Mesenchymal stem cell (in vitro differentiated cells and primary cell): Measurements from ENCODE around the gene LRP1B.

Experiments used
- DNase-seq: peaks from one replicate; pipeline ENCODE4 v3.0.0-alpha.2; 2013
- H2AFZ ChIP-seq: one replicate; pipeline ENCODE4 v1.6.1; 2013; ENCODE audit warnings: low read depth, mild to moderate bottlenecking, control low read depth, inconsistent platforms, low read length, moderate library complexity
- H2AK5ac ChIP-seq: 2 replicates; pipeline ENCODE4 v1.6.1; 2013; ENCODE audit warnings: low read length, moderate library complexity, mild to moderate bottlenecking, inconsistent platforms; ENCODE audit not compliant: severe bottlenecking
- H2BK120ac ChIP-seq: one replicate; pipeline ENCODE4 v1.6.1; 2013; ENCODE audit warnings: low read depth, mild to moderate bottlenecking, inconsistent platforms, low read length, moderate library complexity
- H2BK12ac ChIP-seq, 2 experiments: one replicate each; pipeline ENCODE4 v1.6.1; 2013; ENCODE audit warnings: inconsistent platforms in 2 of 2, low read length in 2 of 2, mild to moderate bottlenecking in 2 of 2, moderate library complexity in 2 of 2, control low read depth in 1 of 2
- H2BK15ac ChIP-seq: one replicate; pipeline ENCODE4 v1.6.1; 2013; ENCODE audit warnings: mild to moderate bottlenecking, low read depth, inconsistent platforms; ENCODE audit not compliant: poor library complexity, severe bottlenecking
- H2BK5ac ChIP-seq: 2 replicates; pipeline ENCODE4 v1.6.1; 2013; ENCODE audit warnings: low read depth, mild to moderate bottlenecking, low read length, control low read depth, inconsistent platforms; ENCODE audit not compliant: poor library complexity, severe bottlenecking
- H3K14ac ChIP-seq, 2 experiments: one replicate each; pipeline ENCODE4 v1.6.1; 2013; ENCODE audit warnings: inconsistent platforms in 2 of 2, low read length in 2 of 2, control low read depth in 1 of 2, mild to moderate bottlenecking in 1 of 2, moderate library complexity in 1 of 2
- H3K18ac ChIP-seq, 2 experiments: one replicate each; pipeline ENCODE4 v1.6.1; 2013; ENCODE audit warnings: inconsistent platforms in 2 of 2, low read length in 2 of 2, control low read depth in 1 of 2, low read depth in 1 of 2, mild to moderate bottlenecking in 1 of 2
- H3K23ac ChIP-seq, 2 experiments: one replicate each; pipeline ENCODE4 v1.6.1; 2013; ENCODE audit warnings: inconsistent platforms in 2 of 2, low read length in 2 of 2, mild to moderate bottlenecking in 2 of 2, moderate library complexity in 2 of 2, control low read depth in 1 of 2
- H3K27ac ChIP-seq: 2 replicates; pipeline ENCODE4 v1.5.1; 2013; ENCODE audit warnings: mild to moderate bottlenecking, moderate library complexity, low read length, control low read depth, inconsistent platforms; ENCODE audit not compliant: poor library complexity, severe bottlenecking
- H3K27me3 ChIP-seq, 2 experiments: 2 replicates each; pipeline versions ENCODE4 v1.6.1 to v1.7.0; 2013; ENCODE audit warnings: low read length in 2 of 2, mild to moderate bottlenecking in 2 of 2, moderate library complexity in 2 of 2, control low read depth in 1 of 2, inconsistent platforms in 1 of 2; ENCODE audit not compliant: control insufficient read depth in 1 of 2, insufficient read depth in 1 of 2
- H3K36me3 ChIP-seq, 2 experiments: 2 replicates each; pipeline versions ENCODE4 v1.6.1 to v1.7.0; 2013; ENCODE audit warnings: low read length in 2 of 2, control low read depth in 1 of 2, inconsistent platforms in 1 of 2, low read depth in 1 of 2, mild to moderate bottlenecking in 1 of 2; ENCODE audit not compliant: insufficient read depth in 2 of 2, control insufficient read depth in 1 of 2
- H3K4ac ChIP-seq, 2 experiments: one replicate each; pipeline ENCODE4 v1.6.1; 2013; ENCODE audit warnings: inconsistent platforms in 2 of 2, low read length in 2 of 2, mild to moderate bottlenecking in 2 of 2, moderate library complexity in 2 of 2, control low read depth in 1 of 2, low read depth in 1 of 2
- H3K4me1 ChIP-seq: 2 replicates; pipeline ENCODE4 v1.6.1; 2013; ENCODE audit warnings: low read depth, low read length, control low read depth; ENCODE audit not compliant: control insufficient read depth, insufficient read depth
- H3K4me2 ChIP-seq: 2 replicates; pipeline ENCODE4 v1.6.1; 2013; ENCODE audit warnings: low read length, mild to moderate bottlenecking, inconsistent platforms; ENCODE audit not compliant: poor library complexity, severe bottlenecking
- H3K4me3 ChIP-seq, 2 experiments: 2 replicates each; pipeline versions ENCODE4 v1.5.1 to v1.7.0; 2013; ENCODE audit warnings: low read length in 2 of 2, mild to moderate bottlenecking in 2 of 2, control low read depth in 1 of 2, low read depth in 1 of 2; ENCODE audit not compliant: insufficient read depth in 1 of 2
- H3K79me1 ChIP-seq: replicated peaks from 2 replicates; pipeline ENCODE4 v1.6.1; 2013; ENCODE audit warnings: mild to moderate bottlenecking, control low read depth, low read length, inconsistent platforms; ENCODE audit not compliant: poor library complexity, severe bottlenecking
- H3K9ac ChIP-seq: 2 replicates; pipeline ENCODE4 v1.7.0; 2013; ENCODE audit warnings: mild to moderate bottlenecking, low read length, moderate library complexity
- H3K9me3 ChIP-seq: 2 replicates; pipeline ENCODE4 v1.7.0; 2013; ENCODE audit warnings: mild to moderate bottlenecking, low read length; ENCODE audit not compliant: control insufficient read depth
- H4K8ac ChIP-seq: one replicate; pipeline ENCODE4 v1.6.1; 2013; ENCODE audit warnings: inconsistent platforms, mild to moderate bottlenecking, low read length, moderate library complexity
- H4K91ac ChIP-seq: one replicate; pipeline ENCODE4 v1.6.1; 2013; ENCODE audit warnings: mild to moderate bottlenecking, low read length, inconsistent platforms
- WGBS: methylation state at CpG from one replicate; pipeline ENCODE4 v1.1.7; 2013; ENCODE audit warnings: mixed read lengths; 5-methylcytosine and 5-hydroxymethylcytosine counted together

Gene LRP1B

DNA sequence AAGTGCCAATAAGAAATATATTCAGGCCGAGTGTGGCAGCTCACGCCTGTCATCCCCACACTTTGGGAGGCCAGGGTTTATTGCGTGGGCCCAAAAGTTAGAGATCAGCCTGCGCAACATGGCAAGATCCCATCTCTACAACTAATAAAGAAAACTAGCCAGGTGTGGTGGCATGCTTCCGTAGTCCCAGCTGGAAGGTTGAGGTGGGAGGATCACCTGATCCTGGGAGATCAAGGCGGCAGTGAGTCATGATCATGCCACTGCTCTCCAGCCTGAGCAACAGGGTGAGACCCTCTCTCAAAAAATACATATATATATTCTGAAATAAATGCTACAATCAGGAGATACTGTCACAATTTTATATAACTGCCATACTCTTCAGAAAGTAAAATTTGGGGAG lies 1745.9 kb downstream of the LRP1B start:
- H3K27ac ChIP-seq = no peak overlapping the region
- H2AFZ ChIP-seq = no peak overlapping the region
- no peak overlapping the region for H3K23ac ChIP-seq
- no peak overlapping the region for H3K4me3 ChIP-seq
- no peak overlapping the region for H2BK15ac ChIP-seq
- H4K91ac ChIP-seq = no peak overlapping the region
- WGBS = no CpG with 5 or more reads among the region's 6 CpGs
- H3K18ac ChIP-seq = no peak overlapping the region
- H2AK5ac ChIP-seq = no peak overlapping the region
- H3K4ac ChIP-seq = no peak overlapping the region
- H3K36me3 ChIP-seq = no peaks in the 10 kb centered on the region
- H3K9ac ChIP-seq = no peak overlapping the region
- H2BK120ac ChIP-seq = no peak overlapping the region
- H3K4me1 ChIP-seq = no peaks in the 10 kb centered on the region
- no peak overlapping the region for H3K14ac ChIP-seq
- H3K27me3 ChIP-seq = no peaks in the 10 kb centered on the region
- H3K9me3 ChIP-seq = no peaks in the 10 kb centered on the region
- H3K4me2 ChIP-seq = no peak overlapping the region
- H2BK12ac ChIP-seq = peak overlapping the region in 1 of 2 experiments; percentile 71
- H2BK5ac ChIP-seq = no peak overlapping the region
- H3K79me1 ChIP-seq = no peaks in the 10 kb centered on the region
- H4K8ac ChIP-seq = no peak overlapping the region
- no peak for DNase-seq

DNA sequence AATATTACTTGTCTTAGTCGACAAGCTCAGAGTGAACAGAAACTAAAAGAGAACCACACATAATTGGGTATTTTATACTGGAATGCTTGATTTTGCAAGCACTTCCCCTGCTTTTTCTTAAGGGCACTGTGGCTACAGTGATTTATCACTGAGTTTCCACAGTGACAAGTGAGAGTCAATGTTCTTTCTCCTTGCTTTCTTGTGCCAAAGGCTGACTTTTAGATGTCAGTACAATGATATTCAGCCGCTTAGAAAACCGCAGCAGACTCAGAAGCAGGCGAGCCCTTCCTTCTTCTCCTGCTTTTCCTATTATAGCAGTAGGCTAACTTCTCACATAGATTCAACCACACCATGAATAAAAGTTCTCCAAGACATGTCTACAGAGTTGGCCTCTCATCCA lies 1747.0 kb downstream of the LRP1B start:
- H2AFZ ChIP-seq = no peak overlapping the region
- H3K4me2 ChIP-seq = no peak overlapping the region
- H2BK15ac ChIP-seq = no peak overlapping the region
- H3K27ac ChIP-seq = no peak overlapping the region
- peak; percentile 50 for DNase-seq
- no peak overlapping the region for H3K9ac ChIP-seq
- no peak overlapping the region for H4K8ac ChIP-seq
- no peak overlapping the region for H3K4me3 ChIP-seq
- no peak overlapping the region for H2BK5ac ChIP-seq
- H2AK5ac ChIP-seq = no peak overlapping the region
- H3K23ac ChIP-seq = no peak overlapping the region
- H3K36me3 ChIP-seq = no peaks in the 10 kb centered on the region
- no peaks in the 10 kb centered on the region for H3K4me1 ChIP-seq
- H3K14ac ChIP-seq = no peak overlapping the region
- peak overlapping the region in 1 of 2 experiments; percentile 24 for H3K18ac ChIP-seq
- H3K9me3 ChIP-seq = no peaks in the 10 kb centered on the region
- no peak overlapping the region for H4K91ac ChIP-seq
- no peaks in the 10 kb centered on the region for H3K79me1 ChIP-seq
- no peak overlapping the region for H2BK120ac ChIP-seq
- H3K4ac ChIP-seq = no peak overlapping the region
- no peaks in the 10 kb centered on the region for H3K27me3 ChIP-seq
- H2BK12ac ChIP-seq = no peak overlapping the region
- WGBS = 67% methylated on average over 4 of the region's 4 CpGs

DNA sequence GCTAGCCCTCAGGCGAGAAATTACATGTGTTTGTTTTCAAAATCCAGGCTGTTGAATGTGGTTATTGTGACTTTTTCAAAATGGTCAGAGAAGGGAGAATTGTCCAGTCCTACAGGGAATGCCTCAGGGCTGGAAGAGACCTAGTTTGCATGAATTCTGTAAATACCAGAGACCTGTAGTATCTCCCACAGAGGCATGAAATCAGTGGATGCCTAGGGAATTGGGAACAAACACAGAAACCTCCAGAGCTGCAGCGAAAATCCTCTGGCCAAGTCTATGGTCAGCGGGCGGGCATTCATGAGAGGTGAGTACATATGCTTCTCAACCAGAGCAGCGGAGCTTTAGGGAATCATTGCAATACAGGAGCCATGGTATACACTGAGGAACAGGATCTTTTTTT lies 1754.1 kb downstream of the LRP1B start:
- no peaks in the 10 kb centered on the region for H3K4me1 ChIP-seq
- DNase-seq = no peak

DNA sequence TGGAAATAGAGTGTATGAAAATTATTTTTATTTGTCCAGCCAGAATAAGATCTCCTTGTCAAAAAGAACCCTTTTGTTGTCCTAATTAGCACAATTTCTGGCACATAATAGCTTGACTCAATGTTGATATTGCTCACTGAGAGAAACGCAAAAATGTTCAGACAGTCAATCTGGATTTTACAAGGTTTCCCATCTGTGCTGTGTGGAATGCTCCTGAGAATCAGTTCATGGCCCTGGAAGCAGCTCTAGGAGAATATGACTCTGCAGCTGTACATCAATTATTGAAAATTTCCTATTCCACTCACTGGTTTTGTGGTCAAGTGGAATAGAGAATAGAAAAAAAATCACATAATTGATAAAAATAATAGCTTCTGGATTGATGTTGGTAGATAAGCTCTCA lies 1767.7 kb downstream of the LRP1B start:
- H2AFZ ChIP-seq = no peak overlapping the region
- 100% methylated on average over 1 of the region's 1 CpG for WGBS

More for the DNA sequence above, 1754.1 kb downstream of the LRP1B start:
- no peak overlapping the region for H2BK120ac ChIP-seq
- H2BK12ac ChIP-seq = no peak overlapping the region
- H3K4me2 ChIP-seq = no peak overlapping the region
- no peaks in the 10 kb centered on the region for H3K27me3 ChIP-seq
- H3K79me1 ChIP-seq = no peaks in the 10 kb centered on the region
- H2BK5ac ChIP-seq = no peak overlapping the region
- no peak overlapping the region for H2BK15ac ChIP-seq
- H3K14ac ChIP-seq = no peak overlapping the region
- no peak overlapping the region for H3K18ac ChIP-seq
- H2AK5ac ChIP-seq = no peak overlapping the region
- H4K91ac ChIP-seq = no peak overlapping the region
- H3K36me3 ChIP-seq = no peaks in the 10 kb centered on the region
- WGBS = 98% methylated on average over 5 of the region's 5 CpGs
- H3K27ac ChIP-seq = no peak overlapping the region
- no peak overlapping the region for H3K9ac ChIP-seq
- H3K23ac ChIP-seq = no peak overlapping the region
- no peak overlapping the region for H4K8ac ChIP-seq
- H2AFZ ChIP-seq = no peak overlapping the region
- H3K4me3 ChIP-seq = no peak overlapping the region
- H3K4ac ChIP-seq = no peak overlapping the region
- no peaks in the 10 kb centered on the region for H3K9me3 ChIP-seq

More for the DNA sequence above, 1767.7 kb downstream of the LRP1B start:
- H2AK5ac ChIP-seq = no peak overlapping the region
- no peaks in the 10 kb centered on the region for H3K4me1 ChIP-seq
- H3K4ac ChIP-seq = no peak overlapping the region
- no peaks in the 10 kb centered on the region for H3K36me3 ChIP-seq
- H2BK5ac ChIP-seq = no peak overlapping the region
- no peak overlapping the region for H2BK120ac ChIP-seq
- H3K79me1 ChIP-seq = no peaks in the 10 kb centered on the region
- H4K8ac ChIP-seq = no peak overlapping the region
- no peaks in the 10 kb centered on the region for H3K9me3 ChIP-seq
- no peak overlapping the region for H3K4me2 ChIP-seq
- H3K4me3 ChIP-seq = no peak overlapping the region
- no peak for DNase-seq
- no peak overlapping the region for H3K23ac ChIP-seq
- H3K9ac ChIP-seq = no peak overlapping the region
- no peak overlapping the region for H3K14ac ChIP-seq
- H3K27ac ChIP-seq = no peak overlapping the region
- H2BK12ac ChIP-seq = no peak overlapping the region
- no peak overlapping the region for H3K18ac ChIP-seq
- no peaks in the 10 kb centered on the region for H3K27me3 ChIP-seq
- no peak overlapping the region for H4K91ac ChIP-seq
- no peak overlapping the region for H2BK15ac ChIP-seq
